Thymus (tissue), 11 donors: ENCODE measurements around the gene TMEM63B. TPM values are rescaled to one million over a fixed set of nuclear protein-coding genes. Genes with fewer than 3 reads are reported as not detected.

ENCODE experiments used
- DNase-seq, 9 donors: peaks; one replicate each; pipeline ENCODE4 v3.0.0-alpha.2; 2013; ENCODE audit warnings: low spot score in 9 of 9, low read depth in 6 of 9, missing footprints in 1 of 9
- H3K27ac ChIP-seq, 2 donors: one replicate each; pipeline ENCODE4 v1.5.1; 2013; ENCODE audit warnings: control low read depth in 1 of 2, low read depth in 1 of 2, low read length in 1 of 2, mild to moderate bottlenecking in 1 of 2, moderate library complexity in 1 of 2
- H3K27me3 ChIP-seq, 2 donors: one replicate each; pipeline ENCODE4 v1.5.1; 2013; ENCODE audit warnings: low read length in 1 of 2; ENCODE audit not compliant: control insufficient read depth in 2 of 2, insufficient read depth in 1 of 2
- H3K36me3 ChIP-seq, 2 donors: one replicate each; pipeline ENCODE4 v1.5.1; 2013; ENCODE audit warnings: low read length in 1 of 2, mild to moderate bottlenecking in 1 of 2, moderate library complexity in 1 of 2; ENCODE audit not compliant: control insufficient read depth in 2 of 2, insufficient read depth in 2 of 2
- H3K4me1 ChIP-seq, 2 donors: one replicate each; pipeline ENCODE4 v1.5.1; 2013; ENCODE audit warnings: low read length in 2 of 2; ENCODE audit not compliant: control insufficient read depth in 2 of 2, insufficient read depth in 2 of 2
- H3K4me3 ChIP-seq, 2 donors: one replicate each; pipeline ENCODE4 v1.5.1; 2013; ENCODE audit warnings: low read length in 2 of 2, control low read depth in 1 of 2, mild to moderate bottlenecking in 1 of 2
- H3K9me3 ChIP-seq, 2 donors: one replicate each; pipeline ENCODE4 v1.5.1; 2013; ENCODE audit warnings: low read length in 1 of 2, mild to moderate bottlenecking in 1 of 2; ENCODE audit not compliant: control insufficient read depth in 2 of 2, insufficient read depth in 1 of 2
- WGBS: extraction: QIAGEN DNeasy Blood & Tissue Kit; methylation state at CpG from one replicate; pipeline ENCODE4 v1.1.7; 2013; 5-methylcytosine and 5-hydroxymethylcytosine counted together
- polyA plus RNA-seq: library from polyadenylated mRNA; stranded (reverse); fragments of 200-250 nt; gene quantifications from one replicate; pipeline ENCODE4 v1.2.3, GENCODE V29; 2013
- total RNA-seq: library from RNA; stranded (reverse); fragments of 120-200 nt; gene quantifications from one replicate; pipeline ENCODE4 v1.2.4, GENCODE V29; 2013
- donor health status: healthy.

TMEM63B gene
- total and polyA plus RNA-seq, 2 donors, result 7.5 to 11.7 TPM

DNA sequence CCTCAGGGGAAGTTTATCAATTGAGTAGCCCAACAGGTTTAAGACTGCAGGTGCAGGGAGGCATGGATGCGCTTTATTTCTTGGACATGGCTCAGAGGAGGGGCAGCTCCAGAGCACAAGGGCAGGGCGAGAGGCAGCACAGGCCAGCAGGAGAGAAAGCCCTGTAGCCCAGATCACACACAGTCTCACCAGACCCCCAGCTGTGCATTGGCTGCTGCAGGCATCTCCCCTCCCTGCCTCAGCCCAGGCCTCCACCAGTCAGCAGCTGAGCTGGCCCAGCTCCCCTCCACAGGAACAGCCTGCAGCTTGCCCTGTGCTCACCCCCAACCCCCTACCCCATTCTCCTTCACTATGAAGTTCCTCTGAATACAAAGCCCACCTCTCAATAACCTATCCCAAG lies 24.8 kb upstream of the TMEM63B start:
- peaks cover 3 to 8% of the 10 kb centered on the region in 2 donors for H3K4me1 ChIP-seq
- peaks cover 20 to 57% of the 10 kb centered on the region in 2 donors for H3K36me3 ChIP-seq
- no peaks in the 10 kb centered on the region for H3K27me3 ChIP-seq
- H3K9me3 ChIP-seq, result no peaks in the 10 kb centered on the region
- no peak overlapping the region for H3K4me3 ChIP-seq
- DNase-seq, result no peak
- no peak overlapping the region for H3K27ac ChIP-seq
- WGBS, result 97% methylated on average over 2 of the region's 2 CpGs

- no peak overlapping the region for H3K27ac ChIP-seq
- peaks cover 3 to 8% of the 10 kb centered on the region in 2 donors for H3K4me1 ChIP-seq
- DNase-seq, result no peak
- H3K27me3 ChIP-seq, result no peaks in the 10 kb centered on the region
- WGBS, result 94% methylated on average over 3 of the region's 3 CpGs
- H3K9me3 ChIP-seq, result no peaks in the 10 kb centered on the region
- no peak overlapping the region for H3K4me3 ChIP-seq
- H3K36me3 ChIP-seq, result peaks cover 25 to 59% of the 10 kb centered on the region in 2 donors
Observed at GRCh38 chr6:44104481-44105021, 22.8 kb upstream of the TMEM63B start.

- Histone ChIP-seq H3K4me3 (no peak overlapping the region), H3K27me3 (no peaks in the 10 kb centered on the region), H3K27ac (no peak overlapping the region), H3K9me3 (no peaks in the 10 kb centered on the region), H3K4me1 (peaks cover 3 to 8% of the 10 kb centered on the region in 2 donors), H3K36me3 (peaks cover 30 to 59% of the 10 kb centered on the region in 2 donors)
- DNase-seq, result no peak
- 86% methylated on average over 7 of the region's 7 CpGs for whole genome bisulfite sequencing
Observed at GRCh38 chr6:44105146-44105545, 22.2 kb upstream of the TMEM63B start.

DNA sequence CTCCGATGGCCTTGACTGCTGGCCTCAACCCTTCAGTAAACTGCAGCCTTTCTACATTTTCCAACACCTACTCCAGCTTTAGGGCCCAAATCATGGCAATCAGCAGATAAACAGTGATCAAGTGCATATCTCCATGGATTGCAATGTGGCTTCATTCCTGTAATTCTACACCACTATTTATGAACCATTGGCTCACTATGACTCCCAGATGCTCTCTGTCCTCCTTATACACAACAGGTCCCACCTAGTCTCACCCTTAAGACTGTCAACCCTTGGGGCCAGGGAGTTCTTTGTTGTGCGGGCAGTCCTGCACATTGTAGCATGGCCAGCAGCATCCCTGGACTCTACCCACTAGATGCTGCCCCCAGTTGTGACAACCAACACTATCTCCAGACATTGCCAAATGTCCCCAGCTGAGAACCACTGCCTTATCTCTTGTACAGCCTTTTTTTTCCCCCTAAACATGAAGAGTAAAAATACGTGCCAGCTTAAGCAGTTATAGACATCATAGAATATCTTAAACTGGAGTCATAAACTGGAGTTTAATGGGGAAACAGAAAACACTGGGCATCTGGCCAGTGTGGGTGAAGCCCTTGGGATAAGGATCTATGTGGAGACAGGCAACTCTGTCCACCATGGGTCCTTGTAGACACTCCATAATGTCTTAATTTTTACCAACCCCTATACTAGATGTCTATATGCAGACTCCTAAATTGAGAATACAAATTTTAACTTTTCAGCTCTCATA lies 21.2 kb upstream of the TMEM63B start:
- H3K4me3 ChIP-seq, result no peak overlapping the region
- H3K27ac ChIP-seq, result no peak overlapping the region
- H3K4me1 ChIP-seq, result peaks cover 3 to 8% of the 10 kb centered on the region in 2 donors
- no peak for DNase-seq
- peaks cover 38 to 63% of the 10 kb centered on the region in 2 donors for H3K36me3 ChIP-seq
- H3K9me3 ChIP-seq, result no peaks in the 10 kb centered on the region
- no peaks in the 10 kb centered on the region for H3K27me3 ChIP-seq
- 96% methylated on average over 3 of the region's 3 CpGs for WGBS

DNA sequence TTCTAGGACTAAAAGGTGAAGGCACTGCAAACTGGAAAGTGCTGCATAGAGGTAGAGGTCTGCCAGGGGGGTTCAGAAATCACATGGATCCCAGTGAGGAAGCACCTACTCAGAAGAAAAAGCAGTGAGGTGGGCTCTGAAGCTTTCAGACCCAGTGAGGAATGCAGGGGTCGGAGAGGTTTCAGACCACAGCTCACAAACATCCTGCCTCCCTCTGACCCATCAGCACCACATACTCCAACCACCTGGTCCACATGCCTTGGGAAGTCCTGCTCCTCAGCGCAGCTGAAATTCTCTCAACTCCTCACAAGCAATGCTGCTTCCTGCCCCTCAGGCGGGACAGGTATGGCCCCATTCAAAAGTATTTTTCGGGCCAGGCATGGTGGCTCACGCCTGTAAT lies 20.3 kb upstream of the TMEM63B start:
- Histone ChIP-seq H3K4me3 (no peak overlapping the region), H3K27me3 (no peaks in the 10 kb centered on the region), H3K27ac (no peak overlapping the region), H3K36me3 (peaks cover 47 to 67% of the 10 kb centered on the region in 2 donors), H3K9me3 (no peaks in the 10 kb centered on the region), H3K4me1 (peaks cover 3 to 6% of the 10 kb centered on the region in 2 donors)
- no peak for DNase-seq
- 87% methylated on average over 5 of the region's 5 CpGs for WGBS

- Histone ChIP-seq H3K4me3 (no peak overlapping the region), H3K27me3 (no peaks in the 10 kb centered on the region), H3K36me3 (peaks cover 55 to 79% of the 10 kb centered on the region in 2 donors), H3K27ac (no peak overlapping the region), H3K9me3 (no peaks in the 10 kb centered on the region), H3K4me1 (peaks cover 0 to 3% of the 10 kb centered on the region in 2 donors)
- WGBS, result 92% methylated on average over 1 of the region's 1 CpG
- DNase-seq, result no peak
Observed at GRCh38 chr6:44108471-44108870, 18.9 kb upstream of the TMEM63B start.

GRCh38 chr6:44109212-44109611 lies 18.1 kb upstream of the TMEM63B start:
- H3K4me1 ChIP-seq, result peaks cover 0 to 3% of the 10 kb centered on the region in 2 donors
- no peaks in the 10 kb centered on the region for H3K27me3 ChIP-seq
- WGBS, result 98% methylated on average over 10 of the region's 10 CpGs
- H3K4me3 ChIP-seq, result no peak overlapping the region
- H3K36me3 ChIP-seq, result peaks cover 56 to 79% of the 10 kb centered on the region in 2 donors
- no peaks in the 10 kb centered on the region for H3K9me3 ChIP-seq
- no peak for DNase-seq
- H3K27ac ChIP-seq, result no peak overlapping the region

DNA sequence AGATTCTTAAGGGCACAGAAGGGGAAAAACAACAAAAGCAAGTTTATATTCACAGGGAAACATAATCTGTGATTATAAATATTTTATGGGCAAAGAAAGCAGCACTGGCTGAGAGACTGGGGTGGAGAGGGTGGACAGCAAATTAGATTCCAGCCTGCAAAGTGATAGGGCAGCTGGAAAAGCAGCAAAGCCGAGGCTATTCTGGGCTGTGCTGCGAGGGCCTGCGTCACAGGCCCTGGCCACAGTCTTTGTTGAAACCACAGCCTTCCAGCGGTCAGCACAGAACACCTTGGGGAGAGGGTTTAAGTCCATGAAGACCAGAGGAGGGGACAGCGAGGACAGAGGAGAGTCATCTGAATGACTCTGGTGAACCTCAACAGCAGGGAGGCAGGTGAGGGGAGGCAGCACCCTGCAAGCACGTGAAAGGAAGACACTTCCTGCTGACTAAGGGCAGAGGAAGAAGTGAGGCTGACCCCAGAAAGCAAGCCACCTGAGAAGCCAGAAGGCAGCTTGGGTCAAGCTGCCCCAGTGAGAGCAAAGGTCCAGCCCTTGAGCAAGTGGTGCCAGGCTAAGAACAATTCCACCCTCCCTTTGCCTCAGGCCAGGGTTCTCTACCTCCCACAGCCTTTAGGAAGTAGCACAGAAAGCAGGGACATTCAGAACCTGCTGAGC lies 17.2 kb upstream of the TMEM63B start:
- 94% methylated on average over 6 of the region's 6 CpGs for WGBS
- peaks cover 51 to 74% of the 10 kb centered on the region in 2 donors for H3K36me3 ChIP-seq

DNA sequence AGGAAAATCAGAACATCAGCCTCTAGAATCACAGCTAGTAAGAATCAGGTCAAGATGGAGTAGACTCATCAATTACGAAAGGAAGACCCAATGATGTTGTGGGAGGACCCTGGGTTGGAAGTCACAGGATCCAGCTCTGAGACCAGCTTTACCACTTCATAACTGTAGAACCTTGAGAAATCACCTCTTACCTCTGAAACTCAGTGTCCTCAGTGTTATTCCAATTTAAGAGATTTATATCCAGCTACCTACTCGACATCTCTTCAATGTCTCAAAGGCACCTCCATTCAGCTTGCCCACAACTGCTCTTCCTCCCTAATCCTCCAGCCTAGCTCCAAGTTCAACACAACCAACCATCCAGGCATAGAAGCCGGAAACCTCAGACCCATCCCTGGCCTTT lies 16.4 kb upstream of the TMEM63B start:
- Histone ChIP-seq H3K9me3 (no peaks in the 10 kb centered on the region), H3K4me1 (peaks cover 5 to 8% of the 10 kb centered on the region in 2 donors), H3K27ac (no peak overlapping the region), H3K36me3 (peaks cover 56 to 77% of the 10 kb centered on the region in 2 donors), H3K27me3 (no peaks in the 10 kb centered on the region), H3K4me3 (no peak overlapping the region)
- over 99% methylated on average over 3 of the region's 3 CpGs for WGBS
- no peak for DNase-seq

More for the DNA sequence above, 17.2 kb upstream of the TMEM63B start:
- Histone ChIP-seq H3K9me3 (no peaks in the 10 kb centered on the region), H3K27me3 (no peaks in the 10 kb centered on the region), H3K4me1 (peaks cover 0 to under 1% of the 10 kb centered on the region in 2 donors), H3K4me3 (no peak overlapping the region), H3K27ac (no peak overlapping the region)
- DNase-seq, result no peak
